Gastroesophageal sphincter (tissue), 3 donors: ENCODE measurements around the gene STK32C.

Experiments
- EP300 ChIP-seq: sonication (generic); formaldehyde crosslinking; IDR thresholded peaks from one replicate; pipeline ENCODE4 v1.6.1; 2017; ENCODE audit warnings: antibody characterized with exemption, mild to moderate bottlenecking
- POLR2A ChIP-seq, 2 donors: fragments of 450-650 bp; IDR thresholded peaks; one replicate each; pipeline ENCODE4 v1.6.1; 2017; ENCODE audit warnings: antibody characterized with exemption in 2 of 2, mild to moderate bottlenecking in 2 of 2, moderate library complexity in 1 of 2
- POLR2AphosphoS5 ChIP-seq: sonication (generic); formaldehyde crosslinking; IDR thresholded peaks from one replicate; pipeline ENCODE4 v1.6.1; 2017; ENCODE audit warnings: antibody characterized with exemption
- TF ChIP-seq, protein P1 (sequence below), 4 experiments: fragments of 200-600 bp in 2 of 4; fragments of 450-650 bp in 2 of 4; sonication (generic) in 1 of 4; IDR thresholded peaks; one replicate each; pipeline ENCODE4 v1.5.1; 2017 to 2019; ENCODE audit warnings: antibody characterized with exemption in 4 of 4, mild to moderate bottlenecking in 2 of 4, moderate library complexity in 2 of 4

DNA sequence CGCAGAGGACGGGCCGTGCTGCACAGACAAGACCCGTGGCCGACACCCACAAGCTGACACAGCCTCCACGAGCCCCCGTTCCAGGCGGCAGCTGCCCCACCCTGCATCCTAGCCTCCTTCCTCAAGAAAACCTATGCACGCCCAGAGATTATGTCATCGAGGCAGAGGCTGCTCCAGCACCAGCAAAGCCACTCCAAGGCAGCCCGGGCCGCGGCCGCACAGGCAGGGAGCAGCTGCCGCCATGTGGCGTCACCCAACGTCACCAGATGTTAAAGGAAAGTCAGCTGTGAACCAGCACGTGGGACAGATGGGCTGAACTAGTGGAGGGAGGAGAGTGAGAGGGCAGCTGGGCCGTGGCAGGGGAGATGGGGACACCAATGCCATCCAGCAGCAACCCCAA, 59.8 kb downstream of the STK32C start:
- TF ChIP-seq, protein P1, sequence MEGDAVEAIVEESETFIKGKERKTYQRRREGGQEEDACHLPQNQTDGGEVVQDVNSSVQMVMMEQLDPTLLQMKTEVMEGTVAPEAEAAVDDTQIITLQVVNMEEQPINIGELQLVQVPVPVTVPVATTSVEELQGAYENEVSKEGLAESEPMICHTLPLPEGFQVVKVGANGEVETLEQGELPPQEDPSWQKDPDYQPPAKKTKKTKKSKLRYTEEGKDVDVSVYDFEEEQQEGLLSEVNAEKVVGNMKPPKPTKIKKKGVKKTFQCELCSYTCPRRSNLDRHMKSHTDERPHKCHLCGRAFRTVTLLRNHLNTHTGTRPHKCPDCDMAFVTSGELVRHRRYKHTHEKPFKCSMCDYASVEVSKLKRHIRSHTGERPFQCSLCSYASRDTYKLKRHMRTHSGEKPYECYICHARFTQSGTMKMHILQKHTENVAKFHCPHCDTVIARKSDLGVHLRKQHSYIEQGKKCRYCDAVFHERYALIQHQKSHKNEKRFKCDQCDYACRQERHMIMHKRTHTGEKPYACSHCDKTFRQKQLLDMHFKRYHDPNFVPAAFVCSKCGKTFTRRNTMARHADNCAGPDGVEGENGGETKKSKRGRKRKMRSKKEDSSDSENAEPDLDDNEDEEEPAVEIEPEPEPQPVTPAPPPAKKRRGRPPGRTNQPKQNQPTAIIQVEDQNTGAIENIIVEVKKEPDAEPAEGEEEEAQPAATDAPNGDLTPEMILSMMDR (IDR thresholded peaks at IDR 0.05), result no peak
- TF ChIP-seq POLR2AphosphoS5, result no peak
- TF ChIP-seq EP300, result no peak
- no peak for TF ChIP-seq POLR2A (IDR thresholded peaks at IDR 0.05)
